Measurements from ENCODE around the gene ZBTB2.
"Not testable (repeated sequence)": the region's sequence is repeated elsewhere in the genome, so short reads cannot be mapped to it uniquely, and the experiment has no call there.

Gene ZBTB2

GRCh38 chr6:151384151-151384550 is 7.2 kb downstream of the ZBTB2 start:
- no peak for DNase-seq (ENCODE audit: low read depth)
- no peak overlapping the region for H3K4me3 ChIP-seq (ENCODE audit: low read length)
- no peak for TF ChIP-seq CTCF (IDR thresholded peaks at IDR 0.05; ENCODE audit: insufficient read depth, low read depth, low read length, missing control alignments)

- not testable (repeated sequence) for H3K4me3 ChIP-seq (ENCODE audit: low read length); DNase-seq (ENCODE audit: low read depth)
These were observed 8.7 kb downstream of the ZBTB2 start for GRCh38 chr6:151382631-151383030.

- H3K4me3 ChIP-seq (ENCODE audit: low read length): no peak overlapping the region
- TF ChIP-seq CTCF (IDR thresholded peaks at IDR 0.05; ENCODE audit: insufficient read depth, low read depth, low read length, missing control alignments): no peak
These were observed 9.6 kb downstream of the ZBTB2 start for GRCh38 chr6:151381722-151382121.

GRCh38 chr6:151380848-151381205 is 10.5 kb downstream of the ZBTB2 start:
- DNase-seq (ENCODE audit: low read depth): no peak
- TF ChIP-seq CTCF (IDR thresholded peaks at IDR 0.05; ENCODE audit: insufficient read depth, low read depth, low read length, missing control alignments): no peak
- H3K4me3 ChIP-seq (ENCODE audit: low read length): no peak overlapping the region

More at GRCh38 chr6:151381722-151382121, 9.6 kb downstream of the ZBTB2 start:
- no peak for DNase-seq (ENCODE audit: low read depth)

- no peak for DNase-seq (ENCODE audit: low read depth)
- no peak for TF ChIP-seq CTCF (IDR thresholded peaks at IDR 0.05; ENCODE audit: insufficient read depth, low read depth, low read length, missing control alignments)
- no peak overlapping the region for H3K4me3 ChIP-seq (ENCODE audit: low read length)
These were observed 11.2 kb downstream of the ZBTB2 start for GRCh38 chr6:151379933-151380847.

- no peak for TF ChIP-seq CTCF (IDR thresholded peaks at IDR 0.05; ENCODE audit: insufficient read depth, low read depth, low read length, missing control alignments)
- no peak for DNase-seq (ENCODE audit: low read depth)
- H3K4me3 ChIP-seq (ENCODE audit: low read length): no peak overlapping the region
These were observed 14.3 kb downstream of the ZBTB2 start for GRCh38 chr6:151377095-151377494.

- H3K4me3 ChIP-seq (ENCODE audit: low read length): no peak overlapping the region
- no peak for TF ChIP-seq CTCF (IDR thresholded peaks at IDR 0.05; ENCODE audit: insufficient read depth, low read depth, low read length, missing control alignments)
- DNase-seq (ENCODE audit: low read depth): no peak
These were observed 14.9 kb downstream of the ZBTB2 start for GRCh38 chr6:151376440-151376839.
